Neuronal stem cell (in vitro differentiated cells): ENCODE results near the gene ANXA6.

ENCODE experiments used
- DNase-seq: peaks from one replicate; pipeline ENCODE4 v3.0.0-alpha.2; 2013; ENCODE audit warnings: low spot score
- H2AFZ ChIP-seq: one replicate; pipeline ENCODE4 v1.6.1; 2013; ENCODE audit warnings: mild to moderate bottlenecking, low read length, inconsistent platforms
- H2AK5ac ChIP-seq: 2 replicates; pipeline ENCODE4 v1.6.1; 2013; ENCODE audit warnings: low read depth, mild to moderate bottlenecking, inconsistent platforms, low read length, moderate library complexity, mixed read lengths
- H2BK120ac ChIP-seq: 2 replicates; pipeline ENCODE4 v1.6.1; 2013; ENCODE audit warnings: low read depth, mild to moderate bottlenecking, inconsistent platforms, low read length, moderate library complexity, mixed read lengths
- H2BK12ac ChIP-seq: one replicate; pipeline ENCODE4 v1.6.1; 2013; ENCODE audit warnings: low read length, inconsistent platforms
- H2BK15ac ChIP-seq: 2 replicates; pipeline ENCODE4 v1.6.1; 2013; ENCODE audit warnings: mild to moderate bottlenecking, low read length, inconsistent platforms, mixed read lengths
- H2BK5ac ChIP-seq: one replicate; pipeline ENCODE4 v1.6.1; 2013; ENCODE audit warnings: inconsistent platforms, mild to moderate bottlenecking, low read length, moderate library complexity
- H3K14ac ChIP-seq: one replicate; pipeline ENCODE4 v1.6.1; 2013; ENCODE audit warnings: low read length, inconsistent platforms
- H3K18ac ChIP-seq: 2 replicates; pipeline ENCODE4 v1.6.1; 2013; ENCODE audit warnings: low read length, inconsistent platforms
- H3K23ac ChIP-seq: 2 replicates; pipeline ENCODE4 v1.6.1; 2013; ENCODE audit warnings: low read depth, mild to moderate bottlenecking, mixed read lengths, low read length, inconsistent platforms; ENCODE audit not compliant: poor library complexity
- H3K27ac ChIP-seq: replicated peaks from 3 replicates; pipeline ENCODE4 v1.5.1; 2013; ENCODE audit warnings: low read length, inconsistent platforms
- H3K27me3 ChIP-seq, 3 experiments: 2 replicates each; pipeline ENCODE4 v1.6.1; 2013; ENCODE audit warnings: low read length in 3 of 3, mild to moderate bottlenecking in 2 of 3, inconsistent platforms in 1 of 3, low read depth in 1 of 3, mixed read lengths in 1 of 3, moderate library complexity in 1 of 3; ENCODE audit not compliant: control insufficient read depth in 3 of 3, insufficient read depth in 3 of 3
- H3K36me3 ChIP-seq, 2 donors: replicated peaks in 1 of 2; 2 replicates each; pipeline ENCODE4 v1.6.1; 2013; ENCODE audit warnings: low read length in 2 of 2; ENCODE audit not compliant: control insufficient read depth in 2 of 2, insufficient read depth in 2 of 2
- H3K4ac ChIP-seq: 2 replicates; pipeline ENCODE4 v1.6.1; 2013; ENCODE audit warnings: inconsistent platforms, mild to moderate bottlenecking, low read length, moderate library complexity
- H3K4me1 ChIP-seq, 2 donors: 1 replicate in 1 of 2; 2 replicates in 1 of 2; pipeline ENCODE4 v1.6.1; 2013; ENCODE audit warnings: low read length in 2 of 2, low read depth in 1 of 2; ENCODE audit not compliant: control insufficient read depth in 2 of 2, insufficient read depth in 1 of 2
- H3K4me2 ChIP-seq: one replicate; pipeline ENCODE4 v1.6.1; 2013; ENCODE audit warnings: mild to moderate bottlenecking, low read length, inconsistent platforms; ENCODE audit not compliant: insufficient read depth, poor library complexity, severe bottlenecking
- H3K4me3 ChIP-seq, 2 donors: 2 replicates each; pipeline ENCODE4 v1.5.1; 2013; ENCODE audit warnings: low read length in 2 of 2, mild to moderate bottlenecking in 2 of 2, inconsistent platforms in 1 of 2, moderate library complexity in 1 of 2
- H3K79me1 ChIP-seq: one replicate; pipeline ENCODE4 v1.6.1; 2013; ENCODE audit warnings: low read depth, mild to moderate bottlenecking, inconsistent platforms, low read length, moderate library complexity
- H3K9ac ChIP-seq: one replicate; pipeline ENCODE4 v1.6.1; 2013; ENCODE audit warnings: mild to moderate bottlenecking, low read depth, low read length, inconsistent platforms; ENCODE audit not compliant: poor library complexity
- H3K9me3 ChIP-seq, 2 donors: replicated peaks in 1 of 2; 2 replicates each; pipeline versions ENCODE3 to v1.6.1; 2013; ENCODE audit warnings: low read length in 2 of 2, mild to moderate bottlenecking in 2 of 2, inconsistent platforms in 1 of 2, low read depth in 1 of 2, mixed read lengths in 1 of 2, moderate library complexity in 1 of 2; ENCODE audit not compliant: control insufficient read depth in 2 of 2, insufficient read depth in 1 of 2
- H4K8ac ChIP-seq: one replicate; pipeline ENCODE4 v1.6.1; 2013; ENCODE audit warnings: low read depth, mild to moderate bottlenecking, inconsistent platforms, low read length, moderate library complexity
- H4K91ac ChIP-seq: one replicate; pipeline ENCODE4 v1.6.1; 2013; ENCODE audit warnings: low read length, low read depth, mild to moderate bottlenecking, inconsistent platforms; ENCODE audit not compliant: poor library complexity
- WGBS, 2 donors: extraction: QIAGEN DNeasy Blood & Tissue Kit; methylation state at CpG; one replicate each; pipeline ENCODE4 v1.1.7; 2013; ENCODE audit warnings: missing lambda C conversion rate in 2 of 2, mixed read lengths in 1 of 2; ENCODE audit not compliant: insufficient read length in 2 of 2, insufficient replicate concordance in 1 of 2; ENCODE audit errors: extremely low coverage in 2 of 2; 5-methylcytosine and 5-hydroxymethylcytosine counted together

The ANXA6 gene

DNA sequence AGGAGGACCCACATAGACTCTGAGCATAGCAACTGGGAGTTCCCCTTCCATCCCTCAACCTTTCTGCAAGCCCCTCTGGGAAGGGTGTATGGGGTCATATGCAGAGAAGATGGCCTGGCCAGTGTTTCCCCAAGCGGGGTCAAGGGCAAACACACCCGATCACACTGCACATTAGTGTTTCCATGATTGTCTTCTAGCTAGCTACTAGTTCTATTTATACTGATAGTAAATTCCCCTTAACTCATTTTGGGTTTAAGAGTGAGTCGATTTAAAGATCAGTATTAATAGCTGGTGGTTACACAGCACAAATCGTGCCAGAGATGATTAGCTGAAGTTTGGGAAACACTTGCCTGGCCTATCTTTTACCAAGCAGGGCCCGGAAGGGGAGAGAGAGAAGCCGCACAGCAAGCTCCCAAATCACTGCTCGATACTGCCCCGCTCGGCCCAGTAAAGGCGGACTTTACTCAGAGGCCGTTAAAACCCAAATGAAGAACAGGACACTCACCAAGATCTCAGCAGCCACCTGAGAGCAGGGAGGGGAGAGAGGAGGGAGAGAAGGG lies 47.4 kb downstream of the ANXA6 start:
- no peaks in the 10 kb centered on the region for H3K4me1 ChIP-seq
- H3K79me1 ChIP-seq = no peaks in the 10 kb centered on the region
- no peak overlapping the region for H3K18ac ChIP-seq
- H3K36me3 ChIP-seq = peaks cover 10 to 80% of the 10 kb centered on the region in 2 donors
- H2BK5ac ChIP-seq = no peak overlapping the region
- no peak overlapping the region for H2BK12ac ChIP-seq
- no peak for DNase-seq
- H3K4me2 ChIP-seq = no peak overlapping the region
- H2BK120ac ChIP-seq = no peak overlapping the region
- no peak overlapping the region for H2AFZ ChIP-seq
- H2BK15ac ChIP-seq = no peak overlapping the region
- H3K9ac ChIP-seq = no peak overlapping the region
- no peak overlapping the region for H4K8ac ChIP-seq
- H3K4ac ChIP-seq = no peak overlapping the region
- WGBS, 2 donors = no CpG with 5 or more reads among the region's 11 CpGs
- no peak overlapping the region for H2AK5ac ChIP-seq
- no peak overlapping the region for H3K4me3 ChIP-seq
- H3K14ac ChIP-seq = no peak overlapping the region
- H4K91ac ChIP-seq = no peak overlapping the region
- no peak overlapping the region for H3K27ac ChIP-seq
- no peaks in the 10 kb centered on the region for H3K27me3 ChIP-seq
- no peaks in the 10 kb centered on the region for H3K9me3 ChIP-seq
- H3K23ac ChIP-seq = no peak overlapping the region

DNA sequence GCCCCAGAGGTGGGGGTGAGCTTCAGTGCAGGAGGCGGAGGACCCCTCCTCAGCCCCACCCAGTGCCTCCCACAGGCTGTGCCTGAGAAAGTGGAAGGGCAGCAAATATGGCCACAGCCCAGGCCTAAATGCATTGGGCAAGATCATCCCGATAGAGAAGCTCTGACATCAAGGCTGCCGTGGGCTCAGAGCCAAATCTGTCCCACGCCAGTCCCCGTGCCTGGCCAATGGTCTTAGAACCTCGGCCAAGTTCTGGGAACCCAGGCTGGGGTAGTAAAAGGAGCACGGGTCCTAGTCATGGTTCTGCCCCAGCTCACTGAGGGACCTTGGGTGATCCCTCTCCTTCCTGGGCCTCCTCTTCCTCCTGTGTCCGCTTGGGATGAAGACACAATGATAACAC lies 49.0 kb downstream of the ANXA6 start:
- H3K4ac ChIP-seq = no peak overlapping the region
- no peak overlapping the region for H3K27ac ChIP-seq
- H3K36me3 ChIP-seq = peaks cover 10 to 91% of the 10 kb centered on the region in 2 donors
- H3K14ac ChIP-seq = no peak overlapping the region
- no peak overlapping the region for H2BK5ac ChIP-seq
- H3K4me2 ChIP-seq = no peak overlapping the region
- no peak overlapping the region for H4K8ac ChIP-seq
- H2AK5ac ChIP-seq = no peak overlapping the region
- H3K9ac ChIP-seq = no peak overlapping the region
- H3K4me3 ChIP-seq = no peak overlapping the region
- no peak overlapping the region for H4K91ac ChIP-seq
- H2BK15ac ChIP-seq = no peak overlapping the region
- H3K9me3 ChIP-seq = no peaks in the 10 kb centered on the region
- H3K27me3 ChIP-seq = no peaks in the 10 kb centered on the region
- H3K23ac ChIP-seq = peak overlapping the region; percentile 60
- H3K4me1 ChIP-seq = no peaks in the 10 kb centered on the region
- H3K18ac ChIP-seq = no peak overlapping the region
- no peaks in the 10 kb centered on the region for H3K79me1 ChIP-seq
- H2BK120ac ChIP-seq = no peak overlapping the region
- H2AFZ ChIP-seq = no peak overlapping the region
- WGBS, 2 donors = no CpG with 5 or more reads among the region's 8 CpGs
- no peak overlapping the region for H2BK12ac ChIP-seq
- DNase-seq = no peak

DNA sequence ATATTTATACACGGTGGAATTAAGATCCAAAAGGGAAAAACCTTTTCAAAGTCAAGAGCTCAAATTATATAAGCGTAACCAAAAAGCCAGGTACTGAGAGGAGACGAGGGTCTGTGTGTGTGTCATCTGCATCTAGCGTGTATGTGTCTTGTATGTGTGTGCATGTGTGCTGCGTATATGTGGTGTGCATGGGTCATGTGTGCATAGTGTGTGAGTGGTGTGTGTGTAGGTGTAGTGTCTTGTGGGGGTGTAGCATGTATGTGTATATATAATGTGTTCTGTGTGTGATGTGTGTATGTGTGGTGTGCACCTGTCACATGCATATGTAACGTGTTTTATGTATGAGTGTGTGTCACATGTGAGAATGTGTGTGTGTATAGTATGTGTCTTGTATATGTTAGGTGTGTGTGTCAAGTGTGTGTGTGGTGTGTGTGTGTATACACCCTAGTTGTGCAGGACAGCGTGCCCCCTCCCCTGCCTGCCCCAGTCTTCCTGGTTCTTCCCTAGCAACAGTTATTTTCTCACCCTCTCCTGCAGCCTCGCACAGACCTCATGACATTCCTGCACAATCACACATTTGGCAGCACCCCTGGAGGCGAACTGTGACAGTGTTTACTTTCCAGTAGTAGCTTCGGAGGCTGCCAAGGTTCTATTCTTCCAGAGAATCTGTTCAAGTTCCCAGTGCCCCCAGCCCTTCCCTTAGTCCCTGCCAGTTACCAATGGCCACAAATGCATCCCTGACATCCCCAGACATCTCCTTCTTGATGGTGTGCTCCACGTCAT lies 49.6 kb downstream of the ANXA6 start:
- Histone ChIP-seq H3K9ac (no peak overlapping the region), H3K4me3 (peak overlapping the region in 1 of 2 donors; percentile 55), H3K18ac (no peak overlapping the region), H3K4me2 (no peak overlapping the region), H3K36me3 (peaks cover 10 to 95% of the 10 kb centered on the region in 2 donors), H3K79me1 (no peaks in the 10 kb centered on the region), H3K9me3 (no peaks in the 10 kb centered on the region), H4K91ac (no peak overlapping the region), H2AK5ac (no peak overlapping the region), H2BK5ac (no peak overlapping the region), H3K27me3 (no peaks in the 10 kb centered on the region), H2AFZ (no peak overlapping the region), H4K8ac (peak overlapping the region; percentile 52), H3K14ac (no peak overlapping the region), H3K23ac (peak overlapping the region; percentile 60), H2BK12ac (no peak overlapping the region), H2BK120ac (no peak overlapping the region), H3K27ac (no peak overlapping the region), H3K4ac (no peak overlapping the region), H2BK15ac (no peak overlapping the region), H3K4me1 (no peaks in the 10 kb centered on the region)
- WGBS, 2 donors = no CpG with 5 or more reads among the region's 11 CpGs
- DNase-seq = no peak

DNA sequence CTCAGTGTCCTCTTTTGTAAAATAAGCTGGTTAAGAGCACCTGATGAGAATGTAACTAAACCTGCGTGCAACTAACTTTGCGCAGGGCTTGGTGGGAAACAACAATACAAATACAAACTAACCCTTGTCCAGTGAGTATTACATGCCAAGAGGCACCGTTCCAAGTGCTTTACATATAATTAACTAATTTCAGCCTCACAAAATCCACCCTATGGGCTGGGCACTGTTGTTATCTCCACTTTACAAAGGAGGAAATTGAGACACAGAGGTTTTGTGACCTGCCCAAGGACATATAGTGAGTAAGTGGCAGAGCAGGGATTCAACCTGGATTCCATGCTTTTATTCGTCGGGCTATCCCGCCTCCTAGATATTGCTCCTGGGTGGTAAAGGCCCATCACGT lies 50.5 kb downstream of the ANXA6 start:
- Histone ChIP-seq H2BK120ac (no peak overlapping the region), H2AK5ac (no peak overlapping the region), H3K4me1 (no peaks in the 10 kb centered on the region), H4K91ac (no peak overlapping the region), H2AFZ (no peak overlapping the region), H2BK12ac (no peak overlapping the region), H3K14ac (no peak overlapping the region), H3K4me3 (no peak overlapping the region), H4K8ac (no peak overlapping the region), H3K4ac (no peak overlapping the region), H2BK5ac (no peak overlapping the region), H3K9me3 (no peaks in the 10 kb centered on the region), H3K9ac (no peak overlapping the region), H3K36me3 (peaks cover 10 to 92% of the 10 kb centered on the region in 2 donors), H2BK15ac (no peak overlapping the region), H3K18ac (no peak overlapping the region), H3K79me1 (no peaks in the 10 kb centered on the region), H3K27me3 (no peaks in the 10 kb centered on the region), H3K23ac (no peak overlapping the region), H3K4me2 (no peak overlapping the region), H3K27ac (no peak overlapping the region)
- no CpG with 5 or more reads among the region's 7 CpGs for WGBS, 2 donors
- DNase-seq = no peak
